Psoas muscle (tissue), 8 donors: ENCODE measurements around the gene C3orf49. TPM values are rescaled to one million over a fixed set of nuclear protein-coding genes. Genes with fewer than 3 reads are reported as not detected.

Experiments
- ATAC-seq, 4 donors: fragments of 200-7000 bp; cut with Tn5 transposase; one replicate each; pipeline ENCODE4 v1.9.1; 2020; ENCODE audit warnings: moderate library complexity in 3 of 4, mild to moderate bottlenecking in 2 of 4
- DNase-seq, 2 donors: peaks; one replicate each; pipeline ENCODE4 v3.0.0-alpha.2; 2020
- H3K27ac ChIP-seq: fragments of 200-600 bp; one replicate; pipeline ENCODE4 v1.8.0; 2022
- H3K27me3 ChIP-seq, 3 donors: fragments of 200-600 bp in 1 of 3; one replicate each; pipeline versions ENCODE4 v1.6.1 to v1.8.0; 2013 to 2022; ENCODE audit warnings: low read length in 2 of 3, mild to moderate bottlenecking in 2 of 3, moderate library complexity in 1 of 3; ENCODE audit not compliant: insufficient read depth in 3 of 3
- H3K36me3 ChIP-seq, 2 donors: fragments of 200-600 bp in 1 of 2; one replicate each; pipeline versions ENCODE4 v1.6.1 to v1.8.0; 2013 to 2022; ENCODE audit warnings: low read depth in 1 of 2, mild to moderate bottlenecking in 1 of 2, moderate library complexity in 1 of 2; ENCODE audit not compliant: insufficient read depth in 1 of 2
- H3K4me1 ChIP-seq: fragments of 200-600 bp; one replicate; pipeline ENCODE4 v1.8.0; 2022
- H3K4me3 ChIP-seq: fragments of 200-600 bp; one replicate; pipeline ENCODE4 v1.8.0; 2022; ENCODE audit warnings: mild to moderate bottlenecking
- H3K9me3 ChIP-seq: fragments of 200-600 bp; one replicate; pipeline ENCODE4 v1.8.0; 2022
- CTCF ChIP-seq: fragments of 200-600 bp; IDR thresholded peaks from one replicate; pipeline ENCODE4 v1.8.0; 2022; ENCODE audit warnings: antibody characterized with exemption
- whole genome bisulfite sequencing, 3 donors: extraction: QIAGEN DNeasy Blood & Tissue Kit; methylation state at CpG; one replicate each; pipeline versions ENCODE4 v1.1.6 to v1.1.7; 2013; 5-methylcytosine and 5-hydroxymethylcytosine counted together
- intact Hi-C, 2 donors: fragments of 100-400 bp; cut with DNase I; formaldehyde crosslinking; loops; one replicate each; pipeline versions ENCODE4 v1.11.0 to v1.14.2; 2022
- polyA plus RNA-seq, 3 donors: library from polyadenylated mRNA; stranded (reverse); fragments of 200-250 nt; gene quantifications; one replicate each; pipeline ENCODE4 v1.2.3, GENCODE V29; 2013
- total RNA-seq, 4 donors: library from RNA; stranded (reverse); fragmentation: NEBNext Ultra II Directional in 2 of 4; extraction: Animal tissue kit (Norgen Biotek cat#: 25700) in 2 of 4; gene quantifications; one replicate each; pipeline versions ENCODE4 v1.2.1 to v1.2.4, GENCODE V29; 2021 to 2023
- donor health status: healthy with polysubstance abuse.
- donor health status: DM: no; HTN: no; CAD: no; lungs with moderate emphysema.
- donor health status: Bipolar disorder and iron deficiency.
- donor health status: healthy.
- donor health status: DM: yes; HTN: yes; CAD: no.
- donor health status: DM: no; HTN: no; CAD: no.
- donor health status: DM: no; HTN: no; CAD: no.
- donor health status: DM: yes; HTN: yes; CAD: no.

C3orf49 gene
- total and polyA plus RNA-seq, 7 donors: 0.08 TPM; not detected in 6

DNA sequence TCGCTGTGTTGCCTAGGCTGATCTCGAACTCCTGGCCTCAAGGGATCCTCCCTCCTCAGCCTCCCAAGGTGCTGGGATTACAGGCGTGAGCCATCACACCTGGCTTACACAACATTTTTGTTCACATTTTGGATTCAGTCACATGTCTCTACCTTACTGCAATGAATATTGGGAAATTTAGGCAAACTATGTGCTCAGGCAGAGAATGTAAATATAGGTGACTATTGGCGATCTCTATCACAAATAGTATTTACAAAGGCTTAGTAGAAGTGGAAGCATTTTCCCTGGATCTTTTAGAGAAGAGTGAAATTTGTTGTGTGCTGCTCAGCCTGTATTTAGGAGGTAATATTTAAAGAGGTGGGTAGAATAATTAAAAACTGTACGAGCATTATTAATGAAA, 72.4 kb downstream of the C3orf49 start:
- no peak for ATAC-seq
- peaks cover 43% of the 10 kb centered on the region for H3K4me1 ChIP-seq

GRCh38 chr3:63892773-63893352, 73.8 kb downstream of the C3orf49 start:
- no peak for TF ChIP-seq CTCF
- Histone ChIP-seq H3K9me3 (no peaks in the 10 kb centered on the region), H3K36me3 (peaks cover 0 to 13% of the 10 kb centered on the region in 2 donors), H3K4me3 (no peak overlapping the region), H3K27ac (no peak overlapping the region), H3K27me3 (no peaks in the 10 kb centered on the region), H3K4me1 (peaks cover 37% of the 10 kb centered on the region)
- WGBS, 3 donors: 94 to 99% (median 97%) methylated on average over 1 of the region's 1 CpG
- no peak for DNase-seq
- intact Hi-C loops: no loop called here
- no peak for ATAC-seq

More for the DNA sequence above, 72.4 kb downstream of the C3orf49 start:
- Histone ChIP-seq H3K4me3 (no peak overlapping the region), H3K36me3 (peaks cover 0 to 13% of the 10 kb centered on the region in 2 donors), H3K27me3 (no peaks in the 10 kb centered on the region), H3K9me3 (no peaks in the 10 kb centered on the region), H3K27ac (no peak overlapping the region)
- intact Hi-C loops: no loop called here
- TF ChIP-seq CTCF: no peak
- DNase-seq: no peak
- 98% methylated on average over 5 of the region's 5 CpGs for WGBS, 3 donors

GRCh38 chr3:63895422-63896189, 76.5 kb downstream of the C3orf49 start:
- Histone ChIP-seq H3K27ac (no peak overlapping the region), H3K9me3 (no peaks in the 10 kb centered on the region), H3K36me3 (peaks cover 3 to 36% of the 10 kb centered on the region in 2 donors), H3K4me3 (no peak overlapping the region), H3K27me3 (no peaks in the 10 kb centered on the region), H3K4me1 (peaks cover 25% of the 10 kb centered on the region)
- no peak for ATAC-seq
- TF ChIP-seq CTCF: no peak
- 65 to 73% (median 71%) methylated on average over 5 of the region's 5 CpGs for WGBS, 3 donors
- intact Hi-C loops: no loop called here
- no peak for DNase-seq

DNA sequence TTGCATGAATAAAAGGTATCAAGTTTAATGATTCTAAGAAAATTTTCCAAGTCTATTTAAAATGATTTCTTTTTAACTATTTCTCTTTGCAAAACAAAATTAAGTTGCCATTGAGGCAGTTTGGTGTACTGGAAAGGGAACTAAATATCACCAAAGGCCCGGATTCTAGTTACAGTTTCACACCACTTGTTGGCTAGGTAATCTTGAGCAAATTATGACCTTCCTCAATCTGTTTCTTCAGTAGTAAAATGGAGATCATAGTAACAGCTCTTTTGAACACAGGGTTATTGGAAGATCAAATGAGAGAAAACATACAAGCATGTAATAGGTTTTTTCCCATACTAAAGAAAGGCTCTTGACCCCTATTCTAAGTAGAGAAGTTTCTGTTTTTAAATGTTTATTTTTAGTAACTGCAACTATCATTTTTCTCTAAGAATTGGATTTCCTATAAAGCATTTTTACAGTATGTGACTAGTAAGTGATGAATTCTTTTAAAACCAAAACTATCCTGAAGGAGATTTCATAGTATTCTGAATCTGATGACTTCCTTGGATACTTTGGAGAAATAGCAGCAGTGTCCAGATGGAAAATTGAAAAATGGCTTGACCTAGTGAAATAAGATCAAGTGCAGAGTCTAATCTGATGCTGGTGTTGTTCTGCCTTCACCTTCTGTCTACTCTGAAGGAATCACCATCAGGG, 77.4 kb downstream of the C3orf49 start:
- intact Hi-C loops: no loop called here
- DNase-seq (no peak), ATAC-seq (no peak)
- no peaks in the 10 kb centered on the region for H3K9me3 ChIP-seq
- H3K27ac ChIP-seq: no peak overlapping the region
- peaks cover 25% of the 10 kb centered on the region for H3K4me1 ChIP-seq
- H3K4me3 ChIP-seq: no peak overlapping the region
- 40 to 64% (median 45%) methylated on average over 1 of the region's 1 CpG for WGBS, 3 donors
- no peak for TF ChIP-seq CTCF
- H3K36me3 ChIP-seq: peaks cover 3 to 34% of the 10 kb centered on the region in 2 donors
- no peaks in the 10 kb centered on the region for H3K27me3 ChIP-seq

Other genes with a start within 250 kb of the C3orf49 start
- not detected for gene SNTN, start 166.6 kb upstream of the C3orf49 start, total RNA-seq
- gene SNTN, start 166.6 kb upstream of the C3orf49 start, polyA plus RNA-seq: not detected
- gene THOC7, start 44.5 kb downstream of the C3orf49 start, total RNA-seq: 10 to 100 TPM; 61.0 to 90.8 (median 75.1) TPM
- gene THOC7, start 44.5 kb downstream of the C3orf49 start, polyA plus RNA-seq: 100 to 1,000 TPM in 1 of 3 donors, 10 to 100 TPM in 2; 63.0 to 102 (median 90.1) TPM
- gene ATXN7, start 44.6 kb downstream of the C3orf49 start, total RNA-seq: 10 to 100 TPM; 16.2 to 27.2 (median 21.6) TPM
- gene ATXN7, start 44.6 kb downstream of the C3orf49 start, polyA plus RNA-seq: 1 to 10 TPM; 2.4 to 6.9 (median 3.9) TPM
- gene SCAANT1, start 93.1 kb downstream of the C3orf49 start, total RNA-seq: not detected
- not detected for gene SCAANT1, start 93.1 kb downstream of the C3orf49 start, polyA plus RNA-seq
- gene PSMD6, start 204.2 kb downstream of the C3orf49 start, total RNA-seq: 100 to 1,000 TPM in 3 of 4 donors, 10 to 100 TPM in 1; 81.8 to 180 (median 128) TPM
- gene PSMD6, start 204.2 kb downstream of the C3orf49 start, polyA plus RNA-seq: 100 to 1,000 TPM; 145 to 333 (median 186) TPM